Panc1 (cell line): ENCODE data around the gene RBM6. TPM values are rescaled to one million over a fixed set of nuclear protein-coding genes. Genes with fewer than 3 reads are reported as not detected.

Experiments
- ATAC-seq: fragments of 200-7000 bp; cut with Tn5 transposase; 2 replicates; pipeline ENCODE4 v1.9.1; 2020; ENCODE audit warnings: mild to moderate bottlenecking, moderate library complexity
- BruUV-seq: library from RNA; stranded (reverse); fragments of 400-500 nt; replicated peaks from 2 replicates; lab custom pipeline; 2021; lab: Mats Ljungman, UMichigan
- CTCF ChIA-PET: fragments of 300-600 bp; sonication (Branson Sonifier 250); formaldehyde crosslinking; loops from one replicate; lab custom pipeline; 2022; ENCODE audit warnings: antibody characterized with exemption; lab: Charles Lee
- POLR2A ChIA-PET: fragments of 300-600 bp; sonication (Branson Sonifier 250); formaldehyde crosslinking; loops from one replicate; lab custom pipeline; 2022; ENCODE audit warnings: antibody characterized with exemption; lab: Charles Lee
- DNase-seq: peaks from one replicate; pipeline ENCODE4 v3.0.0-alpha.2; 2010; ENCODE audit warnings: low read depth, low spot score
- H3K27ac ChIP-seq: 2 replicates; pipeline ENCODE4 v1.5.1; 2011; ENCODE audit warnings: mild to moderate bottlenecking, low read length, inconsistent platforms
- H3K27me3 ChIP-seq: fragments of 200-500 bp; sonication (Bioruptor generic); 2 replicates; pipeline ENCODE4 v1.6.0; 2014; ENCODE audit warnings: low read length, inconsistent platforms; ENCODE audit not compliant: control insufficient read depth, insufficient read depth
- H3K36me3 ChIP-seq: fragments of 200-500 bp; sonication (Bioruptor generic); 2 replicates; pipeline ENCODE4 v1.5.1; 2014; ENCODE audit warnings: inconsistent platforms, mild to moderate bottlenecking, low read length, moderate library complexity; ENCODE audit not compliant: control insufficient read depth, insufficient read depth
- H3K4me1 ChIP-seq: 2 replicates; pipeline ENCODE4 v1.5.1; 2011; ENCODE audit warnings: inconsistent platforms, mild to moderate bottlenecking, low read length, moderate library complexity; ENCODE audit not compliant: control insufficient read depth, insufficient read depth
- H3K4me3 ChIP-seq, 2 experiments: 2 replicates each; pipeline ENCODE4 v1.5.1; 2011 to 2012; ENCODE audit warnings: low read depth in 2 of 2, low read length in 2 of 2, mild to moderate bottlenecking in 2 of 2, inconsistent platforms in 1 of 2, moderate library complexity in 1 of 2
- H3K9me3 ChIP-seq: fragments of 200-500 bp; sonication (Bioruptor generic); 2 replicates; pipeline ENCODE4 v1.5.1; 2014; ENCODE audit warnings: low read depth, mild to moderate bottlenecking, inconsistent platforms, low read length, moderate library complexity; ENCODE audit not compliant: control insufficient read depth, insufficient read depth
- POLR2AphosphoS5 ChIP-seq: IDR thresholded peaks from 2 replicates; pipeline ENCODE4 v1.6.1; 2012; ENCODE audit warnings: mild to moderate bottlenecking, low read depth, low read length, moderate library complexity
- SIN3A ChIP-seq: IDR thresholded peaks from 2 replicates; pipeline ENCODE4 v1.6.1; 2012; ENCODE audit warnings: low read depth, mild to moderate bottlenecking, low read length, moderate library complexity, borderline replicate concordance; ENCODE audit not compliant: insufficient read depth
- TCF7L2 ChIP-seq: IDR thresholded peaks from 2 replicates; pipeline ENCODE4 v1.6.1; 2011; ENCODE audit warnings: mild to moderate bottlenecking, low read depth, low read length, inconsistent platforms
- in situ Hi-C: cut with HindIII; loops from 2 replicates; pipeline ENCODE4 v1.10.0; 2016; ENCODE audit warnings: low sequenced_read_pairs, low pct_unique_long_range_greater_than_20kb
- intact Hi-C: fragments of 100-400 bp; cut with micrococcal nuclease; formaldehyde crosslinking; loops from one replicate; pipeline ENCODE4 v1.10.0; 2022; ENCODE audit not compliant: unreplicated experiment
- total RNA-seq: library from RNA; stranded (reverse); gene quantifications from one replicate; pipeline ENCODE4 v1.2.1, GENCODE V29; 2021; ENCODE audit not compliant: unreplicated experiment
- TF ChIP-seq, protein P1 (sequence below), 2 experiments: IDR thresholded peaks; 2 replicates each; pipeline ENCODE4 v1.6.1; 2011 to 2012; ENCODE audit warnings: low read depth in 2 of 2, control low read depth in 1 of 2, low read length in 1 of 2, mild to moderate bottlenecking in 1 of 2, moderate library complexity in 1 of 2; ENCODE audit not compliant: insufficient read depth in 1 of 2
- TF ChIP-seq, protein P2 (sequence below): fragments of 450-650 bp; IDR thresholded peaks from 2 replicates; pipeline ENCODE4 v1.5.1; 2017; ENCODE audit warnings: mild to moderate bottlenecking

The RBM6 gene
- total RNA-seq, 1 experiment from 2014 or later = 43.6 TPM

DNA sequence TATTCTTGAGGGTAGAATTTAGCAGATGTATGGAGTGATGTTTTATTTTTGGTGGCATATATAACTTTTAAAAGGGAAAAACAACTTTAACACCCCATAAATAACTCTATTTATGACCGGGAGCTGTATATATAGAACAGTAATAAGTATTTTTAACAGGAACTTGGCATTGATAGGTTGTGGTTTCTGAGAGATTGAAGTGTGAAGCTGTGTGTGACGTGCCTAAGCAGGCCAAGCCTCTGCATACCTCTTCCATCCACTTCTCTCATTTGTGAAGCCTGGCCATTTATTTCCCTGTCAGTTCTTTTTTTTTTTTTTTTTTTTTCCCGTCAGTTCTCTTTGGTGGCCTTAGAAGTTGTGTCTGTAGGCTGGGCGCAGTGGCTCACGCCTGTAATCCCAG, 171.8 kb downstream of the RBM6 start:
- in situ Hi-C loops (no loop called here), intact Hi-C loops (no loop called here)
- CTCF ChIA-PET = no interaction called here
- no peak for ATAC-seq
- no peak for DNase-seq
- BruUV-seq = no TSS peak
- peaks cover 53% of the 10 kb centered on the region for H3K36me3 ChIP-seq
- H3K9me3 ChIP-seq = no peaks in the 10 kb centered on the region
- H3K4me3 ChIP-seq = no peak overlapping the region
- TF ChIP-seq, protein P1, sequence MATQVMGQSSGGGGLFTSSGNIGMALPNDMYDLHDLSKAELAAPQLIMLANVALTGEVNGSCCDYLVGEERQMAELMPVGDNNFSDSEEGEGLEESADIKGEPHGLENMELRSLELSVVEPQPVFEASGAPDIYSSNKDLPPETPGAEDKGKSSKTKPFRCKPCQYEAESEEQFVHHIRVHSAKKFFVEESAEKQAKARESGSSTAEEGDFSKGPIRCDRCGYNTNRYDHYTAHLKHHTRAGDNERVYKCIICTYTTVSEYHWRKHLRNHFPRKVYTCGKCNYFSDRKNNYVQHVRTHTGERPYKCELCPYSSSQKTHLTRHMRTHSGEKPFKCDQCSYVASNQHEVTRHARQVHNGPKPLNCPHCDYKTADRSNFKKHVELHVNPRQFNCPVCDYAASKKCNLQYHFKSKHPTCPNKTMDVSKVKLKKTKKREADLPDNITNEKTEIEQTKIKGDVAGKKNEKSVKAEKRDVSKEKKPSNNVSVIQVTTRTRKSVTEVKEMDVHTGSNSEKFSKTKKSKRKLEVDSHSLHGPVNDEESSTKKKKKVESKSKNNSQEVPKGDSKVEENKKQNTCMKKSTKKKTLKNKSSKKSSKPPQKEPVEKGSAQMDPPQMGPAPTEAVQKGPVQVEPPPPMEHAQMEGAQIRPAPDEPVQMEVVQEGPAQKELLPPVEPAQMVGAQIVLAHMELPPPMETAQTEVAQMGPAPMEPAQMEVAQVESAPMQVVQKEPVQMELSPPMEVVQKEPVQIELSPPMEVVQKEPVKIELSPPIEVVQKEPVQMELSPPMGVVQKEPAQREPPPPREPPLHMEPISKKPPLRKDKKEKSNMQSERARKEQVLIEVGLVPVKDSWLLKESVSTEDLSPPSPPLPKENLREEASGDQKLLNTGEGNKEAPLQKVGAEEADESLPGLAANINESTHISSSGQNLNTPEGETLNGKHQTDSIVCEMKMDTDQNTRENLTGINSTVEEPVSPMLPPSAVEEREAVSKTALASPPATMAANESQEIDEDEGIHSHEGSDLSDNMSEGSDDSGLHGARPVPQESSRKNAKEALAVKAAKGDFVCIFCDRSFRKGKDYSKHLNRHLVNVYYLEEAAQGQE (IDR thresholded peaks at IDR 0.05; ENCODE audit: insufficient read depth in 1 of 2, low read depth in 2 of 2, low read length in 1 of 2) = no peak
- TF ChIP-seq TCF7L2 = no peak
- TF ChIP-seq, protein P2, sequence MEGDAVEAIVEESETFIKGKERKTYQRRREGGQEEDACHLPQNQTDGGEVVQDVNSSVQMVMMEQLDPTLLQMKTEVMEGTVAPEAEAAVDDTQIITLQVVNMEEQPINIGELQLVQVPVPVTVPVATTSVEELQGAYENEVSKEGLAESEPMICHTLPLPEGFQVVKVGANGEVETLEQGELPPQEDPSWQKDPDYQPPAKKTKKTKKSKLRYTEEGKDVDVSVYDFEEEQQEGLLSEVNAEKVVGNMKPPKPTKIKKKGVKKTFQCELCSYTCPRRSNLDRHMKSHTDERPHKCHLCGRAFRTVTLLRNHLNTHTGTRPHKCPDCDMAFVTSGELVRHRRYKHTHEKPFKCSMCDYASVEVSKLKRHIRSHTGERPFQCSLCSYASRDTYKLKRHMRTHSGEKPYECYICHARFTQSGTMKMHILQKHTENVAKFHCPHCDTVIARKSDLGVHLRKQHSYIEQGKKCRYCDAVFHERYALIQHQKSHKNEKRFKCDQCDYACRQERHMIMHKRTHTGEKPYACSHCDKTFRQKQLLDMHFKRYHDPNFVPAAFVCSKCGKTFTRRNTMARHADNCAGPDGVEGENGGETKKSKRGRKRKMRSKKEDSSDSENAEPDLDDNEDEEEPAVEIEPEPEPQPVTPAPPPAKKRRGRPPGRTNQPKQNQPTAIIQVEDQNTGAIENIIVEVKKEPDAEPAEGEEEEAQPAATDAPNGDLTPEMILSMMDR = no peak
- no peak for TF ChIP-seq SIN3A
- no peak for TF ChIP-seq POLR2AphosphoS5
- no peaks in the 10 kb centered on the region for H3K27me3 ChIP-seq
- POLR2A ChIA-PET = no interaction called here
- no peaks in the 10 kb centered on the region for H3K4me1 ChIP-seq
- no peak overlapping the region for H3K27ac ChIP-seq

DNA sequence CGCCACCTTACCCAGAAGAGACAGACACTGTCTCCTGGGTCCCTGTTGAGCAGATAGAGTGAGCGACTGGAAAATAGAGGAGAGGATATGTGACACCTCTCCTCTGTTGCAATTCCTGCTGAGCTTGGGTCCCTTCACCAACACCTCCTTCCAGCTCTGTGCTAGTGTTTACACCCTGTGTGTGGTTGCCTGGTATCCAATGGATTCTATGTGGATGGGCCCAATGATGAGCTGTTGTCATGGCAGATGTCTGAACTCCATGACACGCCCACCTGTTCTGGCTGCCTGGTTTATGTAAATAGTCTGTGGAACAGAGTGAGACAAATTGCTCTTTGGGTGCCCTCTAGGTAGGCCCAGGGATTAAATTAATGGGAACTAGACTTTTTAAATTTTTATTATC, 172.5 kb downstream of the RBM6 start:
- no peak overlapping the region for H3K4me3 ChIP-seq
- TF ChIP-seq TCF7L2 (no peak), SIN3A (no peak), POLR2AphosphoS5 (no peak)
- TF ChIP-seq, protein P1 (IDR thresholded peaks at IDR 0.05; ENCODE audit: insufficient read depth in 1 of 2, low read depth in 2 of 2, low read length in 1 of 2) = no peak
- TF ChIP-seq, protein P2 = no peak
- in situ Hi-C loops (no loop called here), intact Hi-C loops (no loop called here)
- H3K9me3 ChIP-seq = no peaks in the 10 kb centered on the region
- no peaks in the 10 kb centered on the region for H3K27me3 ChIP-seq
- no peak for DNase-seq
- no TSS peak for BruUV-seq
- H3K4me1 ChIP-seq = no peaks in the 10 kb centered on the region
- ChIA-PET CTCF (no interaction called here), POLR2A (interaction anchor here (0.6 to 0.7 kb wide), 3 partner anchors 24 to 295 kb away, joined by 3 to 20 read pairs (median 8); no protein-coding TSS in a partner anchor)
- H3K36me3 ChIP-seq = peaks cover 47% of the 10 kb centered on the region
- no peak overlapping the region for H3K27ac ChIP-seq
- ATAC-seq = peak; percentile 43; the same call in 1 of the 2 replicates
